K562 (cell line): Measurements from ENCODE around the gene PRSS21. TPM values are rescaled to one million over a fixed set of nuclear protein-coding genes. Genes with fewer than 3 reads are reported as not detected.

ENCODE experiments used
- CHD1 ChIP-seq: fragments of 200-600 bp; sonication (generic); IDR thresholded peaks from one replicate; pipeline ENCODE4 v1.6.1; 2012; ENCODE audit warnings: mild to moderate bottlenecking, moderate library complexity, low read length, inconsistent platforms
- CREB5 ChIP-seq: fragments of 250-450 bp; sonication (Bioruptor Pico); IDR thresholded peaks from 2 replicates; pipeline ENCODE4 v1.5.0; 2020; ENCODE audit warnings: mild to moderate bottlenecking
- DDX20 ChIP-seq: fragments of 450-650 bp; IDR thresholded peaks from 2 replicates; pipeline ENCODE4 v1.6.1; 2016; ENCODE audit warnings: missing genetic modification characterization, low read depth, mild to moderate bottlenecking, missing compliant biosample characterization, moderate library complexity
- ETV1 ChIP-seq: fragments of 450-650 bp; conservative IDR thresholded peaks from 2 replicates; pipeline ENCODE4 v1.6.1; 2016; ENCODE audit warnings: missing genetic modification characterization, control low read depth, low read depth, missing compliant biosample characterization
- GTF2A2 ChIP-seq: IDR thresholded peaks from 2 replicates; pipeline ENCODE4 v1.6.1; 2016; ENCODE audit warnings: mild to moderate bottlenecking, missing genetic modification characterization, missing compliant biosample characterization
- IRF2 ChIP-seq: sonication (generic); formaldehyde crosslinking; IDR thresholded peaks from 2 replicates; pipeline ENCODE4 v1.8.1; 2022; ENCODE audit warnings: mild to moderate bottlenecking, missing genetic modification reagents
- MEF2D ChIP-seq: conservative IDR thresholded peaks from 2 replicates; pipeline ENCODE4 v1.6.1; 2016; ENCODE audit warnings: low read depth, missing genetic modification characterization, missing compliant biosample characterization
- NCOR1 ChIP-seq: fragments of 450-650 bp; IDR thresholded peaks from 2 replicates; pipeline ENCODE4 v1.6.1; 2016; ENCODE audit warnings: mild to moderate bottlenecking, moderate library complexity
- PRPF4 ChIP-seq: fragments of 200-400 bp; formaldehyde crosslinking; IDR thresholded peaks from one replicate; pipeline ENCODE4 v1.6.1; 2017; ENCODE audit warnings: low read length, low read depth, mild to moderate bottlenecking; ENCODE audit not compliant: insufficient read depth, poor library complexity, severe bottlenecking
- RREB1 ChIP-seq: fragments of 250-450 bp; sonication (Bioruptor Pico); IDR thresholded peaks from 2 replicates; pipeline ENCODE4 v1.4.0; 2020
- SMAD2 ChIP-seq: fragments of 150-350 bp; IDR thresholded peaks from 2 replicates; pipeline ENCODE4 v1.6.1; 2014; ENCODE audit warnings: low read depth, mild to moderate bottlenecking, low read length
- THRB ChIP-seq: fragments of 450-650 bp; formaldehyde crosslinking; conservative IDR thresholded peaks from 2 replicates; pipeline ENCODE4 v1.4.0; 2022; ENCODE audit warnings: mild to moderate bottlenecking, missing genetic modification characterization
- WHSC1 ChIP-seq: IDR thresholded peaks from one replicate; pipeline ENCODE4 v1.6.1; 2012; ENCODE audit warnings: low read length, control low read depth, inconsistent platforms
- ZKSCAN8 ChIP-seq: fragments of 200-800 bp; sonication (Bioruptor generic); IDR thresholded peaks from 2 replicates; pipeline ENCODE4 v1.6.1; 2016; ENCODE audit warnings: missing genetic modification characterization, missing compliant biosample characterization
- ZNF140 ChIP-seq: fragments of 250-450 bp; sonication (Bioruptor Pico); IDR thresholded peaks from 2 replicates; pipeline ENCODE4 v1.8.0; 2021; ENCODE audit warnings: moderate library complexity, mild to moderate bottlenecking, inconsistent platforms
- ZNF41 ChIP-seq: fragments of 250-450 bp; sonication (Bioruptor Pico); conservative IDR thresholded peaks from 2 replicates; pipeline ENCODE4 v1.4.0; 2020; ENCODE audit warnings: mild to moderate bottlenecking
- polyA plus RNA-seq, 8 experiments: library from polyadenylated mRNA; depleted of rRNA in 4 of 8; stranded (reverse) in 5 of 8; unstranded in 3 of 8; fragments of >200 nt; fragmentation: Nextera tagmentation in 2 of 8; fragmentation: Illumina TruSeq in 1 of 8; extraction: Ambion mirVana in 2 of 8; extraction: Trizol in 1 of 8; gene quantifications; 2 replicates each; pipeline versions ENCODE4 v1.2.1 to v1.2.3, GENCODE V29; 2011 to 2014; ENCODE audit warnings: inconsistent platforms in 1 of 8, missing spikeins in 1 of 8
- total RNA-seq, 7 experiments: library from RNA; depleted of rRNA in 6 of 7; stranded (reverse); fragments of >200 nt in 6 of 7; fragmentation: Illumina TruSeq in 2 of 7; extraction: Trizol in 2 of 7; gene quantifications; 2 replicates each; pipeline versions ENCODE4 v1.2.1 to v1.2.3, GENCODE V29; 2011 to 2021; ENCODE audit warnings: low replicate concordance in 1 of 7

Gene PRSS21
- total and polyA plus RNA-seq, 9 of the 15 experiments (the other 6 are each of a cell fraction or from before 2014, with no cell fraction given): 12.1 to 121 (median 61.3) TPM

GRCh38 chr16:2867987-2868789 lies 51.2 kb downstream of the PRSS21 start (continued):
- TF ChIP-seq THRB: peak; percentile 60; the same call in 1 of the 2 replicates
- peak; percentile 79 for TF ChIP-seq ZNF41
- TF ChIP-seq RREB1: peak; percentile 95
- TF ChIP-seq DDX20 (tag): peak; percentile 75
- TF ChIP-seq ZKSCAN8 (CRISPR knock-in tag): peak; percentile 79
- 0 out of 2 replicates have a peak, but pooled peaks have one; percentile 60 for TF ChIP-seq CREB5
- no peak for TF ChIP-seq CHD1
- TF ChIP-seq GTF2A2 (tag): peak; percentile 63; the same call in 1 of the 2 replicates
- no peak for TF ChIP-seq PRPF4
- TF ChIP-seq WHSC1: no peak
- TF ChIP-seq MEF2D (tag): peak; percentile 83
- peak; percentile 50; the same call in 1 of the 2 replicates for TF ChIP-seq NCOR1
- TF ChIP-seq ETV1 (tag): peak; percentile 95
- no peak for TF ChIP-seq ZNF140
- TF ChIP-seq IRF2: no peak
- TF ChIP-seq SMAD2: no peak
